HFF-Myc (cell line): ENCODE measurements around the gene HRAS.

Experiments
- DNase-seq: peaks from one replicate; pipeline ENCODE4 v3.0.0-alpha.2; 2011; ENCODE audit warnings: low read depth; ENCODE audit errors: extremely low read depth
- H3K4me3 ChIP-seq: replicated peaks from 2 replicates; pipeline ENCODE4 v1.5.1; 2011; ENCODE audit warnings: low read depth, mild to moderate bottlenecking, control low read depth, low read length
- CTCF ChIP-seq: IDR thresholded peaks from 2 replicates; pipeline ENCODE4 v1.5.1; 2012; ENCODE audit warnings: mild to moderate bottlenecking, low read depth, low read length, control low read depth; ENCODE audit errors: missing control alignments

Gene HRAS

GRCh38 chr11:560305-561147 lies 25.1 kb upstream of the HRAS start, which contains the start of the genes LMNTD2 and RASSF7:
TSS of gene LMNTD2 (minus strand) at chr11:560738. CDS start at chr11:560716, 22 bp downstream.
TSS of gene RASSF7 (plus strand) at chr11:560970. CDS start at chr11:561769, 799 bp downstream.
- no peak for DNase-seq
- TF ChIP-seq CTCF: no peak
- peak within 1 kb of the TSS; percentile 44 for H3K4me3 ChIP-seq

DNA sequence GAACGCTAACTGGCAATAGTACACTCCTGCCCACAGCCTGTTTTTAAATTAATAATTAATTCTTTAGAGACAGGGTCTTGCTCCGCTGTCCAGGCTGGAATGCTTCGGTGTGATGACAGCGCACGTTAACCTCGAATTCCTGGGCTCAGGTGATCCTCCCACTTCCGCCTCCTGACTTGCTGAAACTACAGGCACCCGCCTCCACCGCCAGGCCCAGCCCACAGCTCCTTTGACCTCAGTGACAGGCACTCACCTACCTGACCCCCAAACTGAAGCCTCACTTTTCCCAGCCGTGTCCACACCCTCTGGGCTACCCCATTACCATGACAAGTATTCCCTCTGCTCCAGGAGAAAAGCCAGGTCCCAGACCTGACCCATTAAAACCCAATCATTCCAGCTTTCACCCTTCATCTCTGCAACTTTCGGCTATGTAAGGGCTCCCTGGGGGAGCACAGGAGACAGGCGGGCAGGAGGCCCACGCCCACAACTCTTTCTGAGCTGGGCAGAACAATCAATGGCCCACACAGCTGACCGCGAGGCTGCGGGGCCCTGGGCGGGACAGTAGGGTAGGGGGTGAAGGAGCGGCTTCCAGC lies 24.4 kb upstream of the HRAS start:
- TF ChIP-seq CTCF: no peak
- peak overlapping the region; percentile 42 for H3K4me3 ChIP-seq

GRCh38 chr11:559020-559620 lies 23.7 kb upstream of the HRAS start:
- no peak overlapping the region for H3K4me3 ChIP-seq
- TF ChIP-seq CTCF: no peak
- no peak for DNase-seq

More for the DNA sequence above, 24.4 kb upstream of the HRAS start:
- no peak for DNase-seq

DNA sequence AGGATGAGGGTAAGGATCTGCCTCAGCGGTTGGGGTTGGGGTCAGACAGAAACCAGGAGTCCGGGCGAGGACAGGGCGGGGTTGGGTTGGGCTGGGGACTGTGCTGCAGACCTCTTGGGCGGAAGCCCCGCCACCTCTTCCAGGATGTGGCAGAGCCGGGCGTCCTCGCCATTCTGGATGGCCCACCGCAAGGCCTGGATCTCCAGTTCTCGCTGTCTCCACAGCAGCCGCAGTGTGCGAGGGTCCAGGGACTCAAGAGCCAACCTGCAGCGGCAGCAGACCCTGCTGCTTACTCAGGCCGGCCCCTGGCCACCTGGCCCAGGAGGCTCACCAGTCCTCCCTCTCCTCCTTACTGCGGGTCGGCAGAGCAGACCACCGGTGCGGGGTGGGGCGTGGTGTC lies 23.1 kb upstream of the HRAS start:
- no peak for TF ChIP-seq CTCF
- no peak for DNase-seq
- H3K4me3 ChIP-seq: no peak overlapping the region

DNA sequence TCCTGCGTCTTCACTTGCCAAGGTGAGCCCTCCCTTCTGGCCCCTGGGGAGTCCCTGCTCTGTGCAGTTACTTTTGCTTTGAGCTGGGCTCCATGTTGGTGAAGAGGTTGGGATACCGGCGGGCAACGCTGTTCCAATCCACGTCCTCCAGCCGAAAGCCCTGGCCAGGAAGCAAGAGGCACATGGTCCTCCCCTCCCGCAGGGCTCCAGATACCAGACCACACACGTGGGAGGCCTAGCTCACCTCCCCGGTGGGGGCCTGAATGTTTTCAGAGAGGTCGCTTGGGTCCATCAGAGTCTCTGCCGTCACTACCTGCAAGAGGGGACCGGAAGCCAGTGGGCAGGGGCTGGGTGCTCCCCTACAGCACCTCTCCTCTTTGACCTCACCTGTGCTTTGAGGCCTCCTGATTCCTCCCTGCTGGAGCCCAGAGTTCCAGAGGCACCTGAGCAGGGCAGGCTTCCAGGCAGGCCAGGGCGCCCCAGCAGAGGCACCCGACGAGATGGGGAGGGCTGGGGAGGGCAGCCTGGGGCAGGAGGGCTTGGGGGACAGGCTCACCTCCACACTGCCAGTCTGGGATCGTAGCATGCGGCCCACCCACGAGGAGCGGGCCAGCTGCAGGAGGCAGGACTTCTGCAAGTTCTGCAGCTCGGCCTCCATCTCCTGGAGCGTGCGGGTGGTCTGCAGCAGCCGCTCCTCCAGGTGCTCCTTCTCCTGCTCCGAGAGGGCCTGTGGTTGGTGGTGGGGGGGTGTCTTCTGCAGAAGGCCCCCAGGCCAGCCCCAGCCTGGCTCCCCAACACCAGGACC lies 22.2 kb upstream of the HRAS start:
- TF ChIP-seq CTCF: no peak
- no peak for DNase-seq
- H3K4me3 ChIP-seq: no peak overlapping the region

DNA sequence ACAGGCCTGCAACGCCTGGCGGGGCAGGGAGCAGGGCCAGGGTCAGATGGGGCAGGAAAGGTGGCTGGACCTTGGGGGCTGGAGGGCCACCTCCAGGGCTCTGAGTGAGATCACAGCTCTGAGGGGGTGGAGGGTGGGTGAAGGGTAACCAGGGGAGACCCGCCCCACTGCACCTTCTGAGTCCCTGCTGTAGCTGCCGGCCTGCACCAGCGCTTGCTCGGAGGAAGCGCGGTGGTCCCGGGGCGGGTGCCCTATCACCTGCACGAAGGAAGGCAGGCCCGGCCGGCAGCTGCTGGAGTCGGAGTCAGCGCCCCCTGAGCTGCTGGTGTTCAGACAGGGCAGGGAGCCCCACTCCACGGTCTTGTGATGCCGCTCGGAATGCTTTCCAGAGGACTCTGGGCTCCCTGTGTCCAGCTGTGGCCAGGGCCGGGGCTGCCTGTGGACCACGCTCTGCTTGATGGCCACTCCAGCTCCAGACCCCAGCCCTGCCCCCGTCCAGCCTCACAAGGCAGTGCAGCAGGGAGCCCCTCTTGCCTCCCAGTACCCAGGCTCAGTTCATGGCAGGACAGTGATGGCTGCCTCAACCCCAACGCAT lies 21.4 kb upstream of the HRAS start:
- no peak for TF ChIP-seq CTCF
- no peak overlapping the region for H3K4me3 ChIP-seq
- DNase-seq: no peak
